ENCODE measurements around the gene ASPDH. TPM values are rescaled to one million over a fixed set of nuclear protein-coding genes. Genes with fewer than 3 reads are reported as not detected.

ASPDH gene
- total RNA-seq, 1 experiment from 2014 or later = not detected

DNA sequence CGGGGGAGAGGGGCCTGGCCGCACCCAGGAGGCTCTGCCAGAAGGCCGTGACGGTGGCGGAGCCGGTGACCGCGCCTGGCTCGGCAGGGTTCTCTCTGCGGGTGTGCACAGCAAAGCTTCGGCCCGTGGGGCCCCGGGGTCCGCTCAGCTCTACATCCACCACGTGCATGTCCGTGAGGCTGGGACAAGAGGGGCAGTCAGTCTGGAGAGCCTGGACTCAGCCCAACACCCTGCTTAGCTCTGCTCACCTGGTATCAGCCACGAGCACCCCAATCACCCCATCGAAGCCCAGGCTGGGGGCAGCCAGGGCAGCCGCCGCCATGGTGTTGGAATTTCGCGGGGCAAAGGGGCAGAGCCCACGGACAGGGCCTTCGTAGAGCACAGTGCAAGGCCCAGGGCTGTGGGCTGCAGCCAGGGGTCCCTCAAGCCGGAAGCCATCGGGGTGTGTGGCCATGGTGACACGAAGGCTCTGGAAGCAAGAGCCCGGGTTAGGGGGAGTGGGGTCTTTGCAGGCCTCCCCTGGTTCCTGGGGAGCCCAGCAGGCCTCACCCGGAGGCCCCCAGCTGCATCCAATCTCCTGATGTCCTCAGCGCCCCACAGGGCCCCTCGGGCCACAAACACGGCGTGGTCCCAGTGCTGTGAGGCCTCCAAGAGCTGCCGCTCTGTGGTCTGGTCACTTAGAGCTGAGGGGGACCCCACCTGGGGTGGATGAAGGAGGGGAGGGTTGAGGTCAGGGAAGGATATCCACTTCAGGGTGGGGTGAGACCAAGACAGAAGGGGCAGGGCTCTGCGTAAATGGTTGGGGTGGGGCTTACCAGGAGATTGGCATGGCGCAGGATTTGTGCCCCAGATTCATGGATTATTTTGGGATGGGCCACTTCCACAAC lies 1.4 kb downstream of the ASPDH start:
- ChIA-PET POLR2A (no interaction called here), CTCF (interaction anchor here (1.2 to 3.4 kb wide), 8 partner anchors 11 to 365 kb away, joined by 4 to 23 read pairs (median 9); no protein-coding TSS in a partner anchor)
- no peak overlapping the region for H3K27ac Mint-ChIP-seq
- no peaks in the 10 kb centered on the region for H3K36me3 Mint-ChIP-seq
- no peak overlapping the region for H3K4me3 Mint-ChIP-seq
- H3K27me3 Mint-ChIP-seq (ENCODE audit: low read depth) = peaks cover 46% of the 10 kb centered on the region
- H3K4me1 Mint-ChIP-seq = peaks cover 14% of the 10 kb centered on the region
- no peak for DNase-seq (ENCODE audit: low spot score)
- H3K9me3 Mint-ChIP-seq = no peaks in the 10 kb centered on the region
- TF ChIP-seq JUN (CRISPR knock-in tag; IDR thresholded peaks at IDR 0.05) (no peak), MXD4 (CRISPR knock-in tag; IDR thresholded peaks at IDR 0.05; ENCODE audit: borderline replicate concordance) (no peak), JAZF1 (CRISPR knock-in tag; IDR thresholded peaks at IDR 0.05) (no peak), TP53 (CRISPR knock-in tag; IDR thresholded peaks at IDR 0.05) (no peak), AFF4 (CRISPR knock-in tag; IDR thresholded peaks at IDR 0.05; ENCODE audit: borderline replicate concordance) (no peak), USF1 (CRISPR knock-in tag; IDR thresholded peaks at IDR 0.05) (no peak), ZNF396 (CRISPR knock-in tag; IDR thresholded peaks at IDR 0.05; ENCODE audit: borderline replicate concordance) (no peak), ATF6 (CRISPR knock-in tag; IDR thresholded peaks at IDR 0.05) (no peak), KAT7 (CRISPR knock-in tag; IDR thresholded peaks at IDR 0.05; ENCODE audit: borderline replicate concordance) (no peak), ZNF423 (CRISPR knock-in tag; IDR thresholded peaks at IDR 0.05) (no peak), ESRRA (CRISPR knock-in tag; IDR thresholded peaks at IDR 0.05; ENCODE audit: borderline replicate concordance) (no peak), ATF2 (CRISPR knock-in tag; IDR thresholded peaks at IDR 0.05; ENCODE audit: borderline replicate concordance, low read depth) (no peak), CREM (CRISPR knock-in tag; IDR thresholded peaks at IDR 0.05) (no peak), GABPB1 (CRISPR knock-in tag; IDR thresholded peaks at IDR 0.05) (no peak), NR2C2 (CRISPR knock-in tag; IDR thresholded peaks at IDR 0.05) (no peak)
- TF ChIP-seq, protein P1, sequence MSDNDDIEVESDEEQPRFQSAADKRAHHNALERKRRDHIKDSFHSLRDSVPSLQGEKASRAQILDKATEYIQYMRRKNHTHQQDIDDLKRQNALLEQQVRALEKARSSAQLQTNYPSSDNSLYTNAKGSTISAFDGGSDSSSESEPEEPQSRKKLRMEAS (CRISPR knock-in tag; IDR thresholded peaks at IDR 0.05) = no peak
- no peak for ATAC-seq

Data from WTC11 (cell line).